Measurements from ENCODE around the gene WDTC1. TPM values are rescaled to one million over a fixed set of nuclear protein-coding genes. Genes with fewer than 3 reads are reported as not detected.
A peak's percentile ranks its signal among the peaks of the same experiment; 100 is the strongest.

Gene WDTC1
- total and polyA plus RNA-seq, 9 of the 15 experiments (the other 6 are each of a cell fraction or from before 2014, with no cell fraction given): 0.18 to 32.3 (median 8.8) TPM

DNA sequence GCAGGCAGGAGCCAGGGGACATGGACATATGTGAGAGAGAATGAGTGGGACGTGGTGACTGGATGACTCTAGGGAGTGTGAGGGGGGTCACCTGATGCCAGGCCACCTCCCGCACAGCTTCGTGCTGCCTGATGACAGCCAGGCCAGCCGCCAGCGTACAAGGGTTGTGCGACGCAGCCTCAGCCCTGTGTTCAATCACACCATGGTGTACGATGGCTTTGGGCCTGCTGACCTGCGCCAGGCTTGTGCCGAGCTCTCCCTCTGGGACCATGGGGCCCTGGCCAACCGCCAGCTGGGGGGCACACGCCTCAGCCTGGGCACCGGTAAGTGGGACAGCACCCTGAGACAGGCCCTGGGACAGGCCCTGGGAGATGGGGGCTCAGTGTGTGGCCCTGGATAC is 118.7 kb downstream of the WDTC1 start (continued):
- TF ChIP-seq, protein P1, sequence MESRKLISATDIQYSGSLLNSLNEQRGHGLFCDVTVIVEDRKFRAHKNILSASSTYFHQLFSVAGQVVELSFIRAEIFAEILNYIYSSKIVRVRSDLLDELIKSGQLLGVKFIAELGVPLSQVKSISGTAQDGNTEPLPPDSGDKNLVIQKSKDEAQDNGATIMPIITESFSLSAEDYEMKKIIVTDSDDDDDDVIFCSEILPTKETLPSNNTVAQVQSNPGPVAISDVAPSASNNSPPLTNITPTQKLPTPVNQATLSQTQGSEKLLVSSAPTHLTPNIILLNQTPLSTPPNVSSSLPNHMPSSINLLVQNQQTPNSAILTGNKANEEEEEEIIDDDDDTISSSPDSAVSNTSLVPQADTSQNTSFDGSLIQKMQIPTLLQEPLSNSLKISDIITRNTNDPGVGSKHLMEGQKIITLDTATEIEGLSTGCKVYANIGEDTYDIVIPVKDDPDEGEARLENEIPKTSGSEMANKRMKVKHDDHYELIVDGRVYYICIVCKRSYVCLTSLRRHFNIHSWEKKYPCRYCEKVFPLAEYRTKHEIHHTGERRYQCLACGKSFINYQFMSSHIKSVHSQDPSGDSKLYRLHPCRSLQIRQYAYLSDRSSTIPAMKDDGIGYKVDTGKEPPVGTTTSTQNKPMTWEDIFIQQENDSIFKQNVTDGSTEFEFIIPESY (CRISPR knock-in tag; IDR thresholded peaks at IDR 0.05): 0 out of 2 replicates have a peak, but pooled peaks have one; percentile 12
- no peak for TF ChIP-seq SUPT5H (IDR thresholded peaks at IDR 0.05)
- TF ChIP-seq, protein P2, sequence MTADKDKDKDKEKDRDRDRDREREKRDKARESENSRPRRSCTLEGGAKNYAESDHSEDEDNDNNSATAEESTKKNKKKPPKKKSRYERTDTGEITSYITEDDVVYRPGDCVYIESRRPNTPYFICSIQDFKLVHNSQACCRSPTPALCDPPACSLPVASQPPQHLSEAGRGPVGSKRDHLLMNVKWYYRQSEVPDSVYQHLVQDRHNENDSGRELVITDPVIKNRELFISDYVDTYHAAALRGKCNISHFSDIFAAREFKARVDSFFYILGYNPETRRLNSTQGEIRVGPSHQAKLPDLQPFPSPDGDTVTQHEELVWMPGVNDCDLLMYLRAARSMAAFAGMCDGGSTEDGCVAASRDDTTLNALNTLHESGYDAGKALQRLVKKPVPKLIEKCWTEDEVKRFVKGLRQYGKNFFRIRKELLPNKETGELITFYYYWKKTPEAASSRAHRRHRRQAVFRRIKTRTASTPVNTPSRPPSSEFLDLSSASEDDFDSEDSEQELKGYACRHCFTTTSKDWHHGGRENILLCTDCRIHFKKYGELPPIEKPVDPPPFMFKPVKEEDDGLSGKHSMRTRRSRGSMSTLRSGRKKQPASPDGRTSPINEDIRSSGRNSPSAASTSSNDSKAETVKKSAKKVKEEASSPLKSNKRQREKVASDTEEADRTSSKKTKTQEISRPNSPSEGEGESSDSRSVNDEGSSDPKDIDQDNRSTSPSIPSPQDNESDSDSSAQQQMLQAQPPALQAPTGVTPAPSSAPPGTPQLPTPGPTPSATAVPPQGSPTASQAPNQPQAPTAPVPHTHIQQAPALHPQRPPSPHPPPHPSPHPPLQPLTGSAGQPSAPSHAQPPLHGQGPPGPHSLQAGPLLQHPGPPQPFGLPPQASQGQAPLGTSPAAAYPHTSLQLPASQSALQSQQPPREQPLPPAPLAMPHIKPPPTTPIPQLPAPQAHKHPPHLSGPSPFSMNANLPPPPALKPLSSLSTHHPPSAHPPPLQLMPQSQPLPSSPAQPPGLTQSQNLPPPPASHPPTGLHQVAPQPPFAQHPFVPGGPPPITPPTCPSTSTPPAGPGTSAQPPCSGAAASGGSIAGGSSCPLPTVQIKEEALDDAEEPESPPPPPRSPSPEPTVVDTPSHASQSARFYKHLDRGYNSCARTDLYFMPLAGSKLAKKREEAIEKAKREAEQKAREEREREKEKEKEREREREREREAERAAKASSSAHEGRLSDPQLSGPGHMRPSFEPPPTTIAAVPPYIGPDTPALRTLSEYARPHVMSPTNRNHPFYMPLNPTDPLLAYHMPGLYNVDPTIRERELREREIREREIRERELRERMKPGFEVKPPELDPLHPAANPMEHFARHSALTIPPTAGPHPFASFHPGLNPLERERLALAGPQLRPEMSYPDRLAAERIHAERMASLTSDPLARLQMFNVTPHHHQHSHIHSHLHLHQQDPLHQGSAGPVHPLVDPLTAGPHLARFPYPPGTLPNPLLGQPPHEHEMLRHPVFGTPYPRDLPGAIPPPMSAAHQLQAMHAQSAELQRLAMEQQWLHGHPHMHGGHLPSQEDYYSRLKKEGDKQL (CRISPR knock-in tag; IDR thresholded peaks at IDR 0.05; ENCODE audit: borderline replicate concordance): no peak
- TF ChIP-seq, protein P3, sequence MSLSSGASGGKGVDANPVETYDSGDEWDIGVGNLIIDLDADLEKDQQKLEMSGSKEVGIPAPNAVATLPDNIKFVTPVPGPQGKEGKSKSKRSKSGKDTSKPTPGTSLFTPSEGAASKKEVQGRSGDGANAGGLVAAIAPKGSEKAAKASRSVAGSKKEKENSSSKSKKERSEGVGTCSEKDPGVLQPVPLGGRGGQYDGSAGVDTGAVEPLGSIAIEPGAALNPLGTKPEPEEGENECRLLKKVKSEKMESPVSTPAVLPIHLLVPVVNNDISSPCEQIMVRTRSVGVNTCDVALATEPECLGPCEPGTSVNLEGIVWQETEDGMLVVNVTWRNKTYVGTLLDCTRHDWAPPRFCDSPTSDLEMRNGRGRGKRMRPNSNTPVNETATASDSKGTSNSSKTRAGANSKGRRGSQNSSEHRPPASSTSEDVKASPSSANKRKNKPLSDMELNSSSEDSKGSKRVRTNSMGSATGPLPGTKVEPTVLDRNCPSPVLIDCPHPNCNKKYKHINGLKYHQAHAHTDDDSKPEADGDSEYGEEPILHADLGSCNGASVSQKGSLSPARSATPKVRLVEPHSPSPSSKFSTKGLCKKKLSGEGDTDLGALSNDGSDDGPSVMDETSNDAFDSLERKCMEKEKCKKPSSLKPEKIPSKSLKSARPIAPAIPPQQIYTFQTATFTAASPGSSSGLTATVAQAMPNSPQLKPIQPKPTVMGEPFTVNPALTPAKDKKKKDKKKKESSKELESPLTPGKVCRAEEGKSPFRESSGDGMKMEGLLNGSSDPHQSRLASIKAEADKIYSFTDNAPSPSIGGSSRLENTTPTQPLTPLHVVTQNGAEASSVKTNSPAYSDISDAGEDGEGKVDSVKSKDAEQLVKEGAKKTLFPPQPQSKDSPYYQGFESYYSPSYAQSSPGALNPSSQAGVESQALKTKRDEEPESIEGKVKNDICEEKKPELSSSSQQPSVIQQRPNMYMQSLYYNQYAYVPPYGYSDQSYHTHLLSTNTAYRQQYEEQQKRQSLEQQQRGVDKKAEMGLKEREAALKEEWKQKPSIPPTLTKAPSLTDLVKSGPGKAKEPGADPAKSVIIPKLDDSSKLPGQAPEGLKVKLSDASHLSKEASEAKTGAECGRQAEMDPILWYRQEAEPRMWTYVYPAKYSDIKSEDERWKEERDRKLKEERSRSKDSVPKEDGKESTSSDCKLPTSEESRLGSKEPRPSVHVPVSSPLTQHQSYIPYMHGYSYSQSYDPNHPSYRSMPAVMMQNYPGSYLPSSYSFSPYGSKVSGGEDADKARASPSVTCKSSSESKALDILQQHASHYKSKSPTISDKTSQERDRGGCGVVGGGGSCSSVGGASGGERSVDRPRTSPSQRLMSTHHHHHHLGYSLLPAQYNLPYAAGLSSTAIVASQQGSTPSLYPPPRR (CRISPR knock-in tag; IDR thresholded peaks at IDR 0.05; ENCODE audit: borderline replicate concordance): no peak
- no peak for TF ChIP-seq BCOR (IDR thresholded peaks at IDR 0.05)
- TF ChIP-seq RBFOX2 (IDR thresholded peaks at IDR 0.05; ENCODE audit: low read depth, low read length): peak; percentile 18; the same call in 1 of the 2 replicates
- TF ChIP-seq FOXA1 (IDR thresholded peaks at IDR 0.05; ENCODE audit: borderline replicate concordance): no peak

Data from K562 (cell line).